ENCODE measurements around the gene LRMDA.

LRMDA gene

DNA sequence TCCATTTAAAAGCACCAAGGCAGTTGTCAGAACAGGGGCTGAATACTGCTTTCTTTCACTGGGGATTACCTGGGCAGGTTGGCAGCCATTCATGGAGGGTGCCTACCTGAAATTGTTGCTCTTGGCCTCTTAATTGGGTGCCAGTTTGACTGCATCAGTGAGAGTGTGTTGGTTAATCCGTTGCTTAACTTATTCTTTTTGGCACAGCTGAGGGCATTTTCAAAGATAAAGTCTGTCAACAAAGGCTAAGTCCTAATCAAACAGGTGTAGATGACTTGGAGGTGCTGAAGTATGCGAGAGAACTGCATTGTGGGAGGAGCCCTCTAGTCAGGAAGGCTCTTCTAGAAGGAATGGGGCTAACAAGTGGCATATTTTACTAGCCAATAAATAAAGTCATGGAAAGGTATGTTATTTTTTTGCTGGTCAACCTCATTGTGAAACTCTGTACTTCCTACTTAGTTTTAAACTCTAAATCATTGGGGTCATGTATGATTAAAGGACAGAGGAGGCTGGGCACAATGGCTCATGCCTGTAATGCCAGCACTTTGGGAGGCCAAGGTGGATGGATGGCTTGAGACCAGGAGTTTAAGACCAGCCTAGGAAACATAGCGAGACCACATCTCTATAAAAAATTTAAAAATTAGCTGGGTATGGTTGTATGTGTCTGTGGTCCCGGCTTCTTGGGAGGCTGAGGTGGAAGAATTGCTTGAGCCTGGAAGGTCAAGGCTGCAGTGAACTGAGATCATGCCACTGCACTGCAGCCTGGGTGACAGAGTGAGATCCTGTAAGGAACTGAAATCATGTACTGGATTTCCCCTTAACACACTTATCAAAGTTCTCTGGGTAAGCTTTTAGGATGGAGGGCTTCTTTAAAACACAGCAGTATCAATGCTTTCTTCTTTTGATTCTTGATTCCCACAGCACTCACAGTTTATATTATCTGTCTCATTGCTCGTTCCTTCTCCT lies 134.1 kb downstream of the LRMDA start:
- Histone ChIP-seq H3K79me2 (ENCODE audit: control insufficient read depth, insufficient read depth, low read length) (no peaks in the 10 kb centered on the region), H3K4me3 (ENCODE audit: low read length) (no peak overlapping the region), H4K8ac (ENCODE audit: low read depth, low read length) (no peak overlapping the region), H3K23ac (ENCODE audit: low read length) (no peak overlapping the region), H3K27me3 (ENCODE audit: insufficient read depth, low read length, poor library complexity) (no peaks in the 10 kb centered on the region), H2BK15ac (replicated peaks; ENCODE audit: low read depth) (no peak overlapping the region), H2AK5ac (ENCODE audit: low read length) (no peak overlapping the region), H3K4me1 (ENCODE audit: control insufficient read depth, low read depth, low read length) (no peaks in the 10 kb centered on the region), H3K9ac (ENCODE audit: low read length) (no peak overlapping the region), H3K18ac (ENCODE audit: low read length) (no peak overlapping the region), H3K27ac (ENCODE audit: low read depth, low read length) (no peak overlapping the region), H4K5ac (ENCODE audit: low read length) (no peak overlapping the region), H3K79me1 (ENCODE audit: low read length) (no peaks in the 10 kb centered on the region), H2BK5ac (ENCODE audit: low read length) (no peak overlapping the region), H3K4me2 (ENCODE audit: low read length) (no peak overlapping the region), H3K36me3 (ENCODE audit: control insufficient read depth, insufficient read depth, low read length) (no peaks in the 10 kb centered on the region), H2BK120ac (ENCODE audit: low read depth, low read length) (no peak overlapping the region), H3K56ac (ENCODE audit: low read length) (no peak overlapping the region), H3K4ac (ENCODE audit: low read depth, low read length) (no peak overlapping the region)
- WGBS (ENCODE audit: extremely low coverage, insufficient coverage, low lambda C conversion rate) = no CpG with 5 or more reads among the region's 5 CpGs
- DNase-seq = no peak

DNA sequence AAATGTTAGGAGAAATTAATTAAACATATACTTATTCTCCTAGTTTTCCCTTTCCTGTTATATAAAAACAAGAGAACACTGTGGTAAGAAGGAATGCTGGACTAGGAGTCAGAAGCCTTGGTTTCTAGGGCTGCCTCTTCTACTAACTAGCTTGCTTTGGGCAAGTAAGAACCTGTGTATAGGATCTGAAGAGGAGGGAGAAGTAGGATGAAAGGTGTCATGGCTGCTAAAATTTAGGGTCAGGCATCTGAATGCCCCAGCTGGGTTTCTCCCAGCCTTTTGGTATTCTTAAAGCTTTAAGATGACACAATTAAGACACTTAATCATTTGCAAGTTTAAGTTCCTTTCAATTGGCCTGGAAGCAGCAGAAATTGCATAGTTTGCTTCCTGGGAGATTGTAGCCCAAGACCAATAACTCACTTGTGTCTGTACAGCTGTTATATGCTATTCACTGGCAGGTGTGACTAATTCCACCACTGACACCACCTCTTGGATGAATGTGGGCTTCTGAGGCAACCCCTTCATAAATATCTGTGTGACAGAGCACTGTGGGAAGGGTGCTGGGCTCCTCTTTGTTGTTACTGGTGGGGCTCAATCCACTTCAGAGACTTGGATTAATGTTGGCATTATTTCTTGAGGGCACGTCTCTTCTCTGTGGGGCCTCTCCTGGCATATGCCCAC lies 137.2 kb downstream of the LRMDA start:
- Histone ChIP-seq H2AK5ac (ENCODE audit: low read length) (no peak overlapping the region), H2BK15ac (replicated peaks; ENCODE audit: low read depth) (no peak overlapping the region), H3K56ac (ENCODE audit: low read length) (no peak overlapping the region), H3K9ac (ENCODE audit: low read length) (no peak overlapping the region), H3K4me3 (ENCODE audit: low read length) (no peak overlapping the region), H3K27ac (ENCODE audit: low read depth, low read length) (no peak overlapping the region), H2BK5ac (ENCODE audit: low read length) (no peak overlapping the region), H3K4me2 (ENCODE audit: low read length) (no peak overlapping the region), H3K23ac (ENCODE audit: low read length) (no peak overlapping the region), H3K4ac (ENCODE audit: low read depth, low read length) (no peak overlapping the region), H3K79me1 (ENCODE audit: low read length) (no peaks in the 10 kb centered on the region), H4K5ac (ENCODE audit: low read length) (no peak overlapping the region), H3K79me2 (ENCODE audit: control insufficient read depth, insufficient read depth, low read length) (no peaks in the 10 kb centered on the region), H3K27me3 (ENCODE audit: insufficient read depth, low read length, poor library complexity) (no peaks in the 10 kb centered on the region), H2BK120ac (ENCODE audit: low read depth, low read length) (no peak overlapping the region), H4K8ac (ENCODE audit: low read depth, low read length) (no peak overlapping the region), H3K36me3 (ENCODE audit: control insufficient read depth, insufficient read depth, low read length) (no peaks in the 10 kb centered on the region), H3K18ac (ENCODE audit: low read length) (no peak overlapping the region), H3K4me1 (ENCODE audit: control insufficient read depth, low read depth, low read length) (no peaks in the 10 kb centered on the region)
- no CpG with 5 or more reads among the region's 1 CpG for WGBS (ENCODE audit: extremely low coverage, insufficient coverage, low lambda C conversion rate)
- no peak for DNase-seq

DNA sequence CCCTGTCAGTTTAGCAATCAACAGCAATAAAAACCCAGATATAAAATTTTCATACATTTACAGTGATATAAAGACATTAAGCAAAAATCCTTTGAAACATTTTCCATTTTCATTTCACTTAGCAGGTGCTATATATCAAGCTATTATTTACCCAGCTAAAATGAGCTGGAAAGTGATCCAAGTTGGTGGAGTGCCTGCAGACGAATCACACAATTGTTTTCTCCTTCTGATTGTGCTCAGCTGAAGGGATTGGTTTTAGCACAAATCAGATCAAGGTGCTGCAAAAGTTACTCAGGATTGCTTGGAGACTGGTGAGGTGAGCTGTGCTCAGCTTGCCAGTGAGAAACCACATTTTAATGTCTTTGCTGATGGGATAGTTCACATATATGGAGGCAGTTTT lies 138.1 kb downstream of the LRMDA start:
- H4K5ac ChIP-seq (ENCODE audit: low read length) = no peak overlapping the region
- no peak overlapping the region for H3K56ac ChIP-seq (ENCODE audit: low read length)
- no peak overlapping the region for H3K9ac ChIP-seq (ENCODE audit: low read length)
- no peak overlapping the region for H3K4ac ChIP-seq (ENCODE audit: low read depth, low read length)
- H3K79me2 ChIP-seq (ENCODE audit: control insufficient read depth, insufficient read depth, low read length) = no peaks in the 10 kb centered on the region
- no peaks in the 10 kb centered on the region for H3K36me3 ChIP-seq (ENCODE audit: control insufficient read depth, insufficient read depth, low read length)
- H3K79me1 ChIP-seq (ENCODE audit: low read length) = no peaks in the 10 kb centered on the region
- H2BK15ac ChIP-seq (replicated peaks; ENCODE audit: low read depth) = no peak overlapping the region
- H2AK5ac ChIP-seq (ENCODE audit: low read length) = no peak overlapping the region
- no CpG with 5 or more reads among the region's 1 CpG for WGBS (ENCODE audit: extremely low coverage, insufficient coverage, low lambda C conversion rate)
- H3K4me1 ChIP-seq (ENCODE audit: control insufficient read depth, low read depth, low read length) = no peaks in the 10 kb centered on the region
- H3K27ac ChIP-seq (ENCODE audit: low read depth, low read length) = no peak overlapping the region
- no peak overlapping the region for H3K4me2 ChIP-seq (ENCODE audit: low read length)
- H2BK120ac ChIP-seq (ENCODE audit: low read depth, low read length) = no peak overlapping the region
- no peaks in the 10 kb centered on the region for H3K27me3 ChIP-seq (ENCODE audit: insufficient read depth, low read length, poor library complexity)
- no peak overlapping the region for H2BK5ac ChIP-seq (ENCODE audit: low read length)
- no peak overlapping the region for H3K23ac ChIP-seq (ENCODE audit: low read length)
- DNase-seq = no peak
- no peak overlapping the region for H4K8ac ChIP-seq (ENCODE audit: low read depth, low read length)
- no peak overlapping the region for H3K18ac ChIP-seq (ENCODE audit: low read length)
- H3K4me3 ChIP-seq (ENCODE audit: low read length) = no peak overlapping the region

DNA sequence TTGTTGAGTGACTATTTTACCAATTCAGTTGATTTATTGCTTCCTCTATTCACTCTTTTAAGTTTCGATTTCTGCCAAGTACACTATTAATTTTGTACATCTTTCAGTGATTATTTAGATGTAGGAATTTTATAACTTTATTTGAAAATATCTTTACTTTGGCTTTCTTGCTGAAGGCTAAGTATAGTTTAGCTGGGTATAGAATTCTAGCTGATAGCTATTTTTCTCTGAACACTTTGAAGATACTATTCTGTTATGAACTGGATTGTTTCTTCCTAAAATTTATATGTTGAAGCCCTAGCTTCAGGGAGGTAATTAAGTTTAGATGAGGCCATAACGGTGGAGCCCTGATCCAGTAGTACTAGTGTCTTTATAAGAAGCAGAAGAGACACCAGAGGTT lies 141.1 kb downstream of the LRMDA start:
- Histone ChIP-seq H4K8ac (ENCODE audit: low read depth, low read length) (no peak overlapping the region), H3K36me3 (ENCODE audit: control insufficient read depth, insufficient read depth, low read length) (no peaks in the 10 kb centered on the region), H3K56ac (ENCODE audit: low read length) (no peak overlapping the region), H3K27ac (ENCODE audit: low read depth, low read length) (no peak overlapping the region), H3K79me1 (ENCODE audit: low read length) (no peaks in the 10 kb centered on the region), H3K79me2 (ENCODE audit: control insufficient read depth, insufficient read depth, low read length) (no peaks in the 10 kb centered on the region), H3K9ac (ENCODE audit: low read length) (no peak overlapping the region), H3K4ac (ENCODE audit: low read depth, low read length) (no peak overlapping the region), H3K4me3 (ENCODE audit: low read length) (no peak overlapping the region), H2AK5ac (ENCODE audit: low read length) (no peak overlapping the region), H2BK120ac (ENCODE audit: low read depth, low read length) (no peak overlapping the region), H2BK5ac (ENCODE audit: low read length) (no peak overlapping the region), H3K4me2 (ENCODE audit: low read length) (no peak overlapping the region), H3K4me1 (ENCODE audit: control insufficient read depth, low read depth, low read length) (no peaks in the 10 kb centered on the region), H2BK15ac (replicated peaks; ENCODE audit: low read depth) (no peak overlapping the region), H4K5ac (ENCODE audit: low read length) (no peak overlapping the region), H3K23ac (ENCODE audit: low read length) (no peak overlapping the region), H3K18ac (ENCODE audit: low read length) (no peak overlapping the region), H3K27me3 (ENCODE audit: insufficient read depth, low read length, poor library complexity) (no peaks in the 10 kb centered on the region)
- WGBS (ENCODE audit: extremely low coverage, insufficient coverage, low lambda C conversion rate) = no CpG with 5 or more reads among the region's 2 CpGs
- no peak for DNase-seq

DNA sequence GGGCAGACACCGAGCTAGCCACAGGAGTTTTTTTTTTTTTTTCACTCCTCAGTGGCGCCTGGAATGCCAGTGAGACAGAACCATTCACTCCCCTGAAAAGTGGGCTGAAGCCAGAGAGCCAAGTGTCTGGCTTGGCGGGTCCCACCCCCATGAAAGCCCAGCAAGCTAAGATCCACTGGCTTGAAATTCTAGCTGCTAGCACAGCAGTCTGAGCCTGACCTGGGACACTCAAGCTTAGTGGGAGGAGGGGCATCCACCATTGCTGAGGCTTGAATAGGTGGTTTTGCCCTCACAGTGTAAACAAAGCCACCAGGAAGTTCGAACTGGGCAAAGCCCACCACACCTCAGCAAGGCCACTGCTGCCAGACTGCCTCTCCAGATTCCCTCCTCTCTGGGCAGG lies 144.5 kb downstream of the LRMDA start:
- Histone ChIP-seq H2BK15ac (replicated peaks; ENCODE audit: low read depth) (no peak overlapping the region), H4K5ac (ENCODE audit: low read length) (no peak overlapping the region), H3K56ac (ENCODE audit: low read length) (no peak overlapping the region), H3K4me2 (ENCODE audit: low read length) (no peak overlapping the region), H3K79me2 (ENCODE audit: control insufficient read depth, insufficient read depth, low read length) (no peaks in the 10 kb centered on the region), H2BK5ac (ENCODE audit: low read length) (no peak overlapping the region), H2AK5ac (ENCODE audit: low read length) (no peak overlapping the region), H3K27ac (ENCODE audit: low read depth, low read length) (no peak overlapping the region), H3K27me3 (ENCODE audit: insufficient read depth, low read length, poor library complexity) (no peaks in the 10 kb centered on the region), H3K36me3 (ENCODE audit: control insufficient read depth, insufficient read depth, low read length) (no peaks in the 10 kb centered on the region), H3K4ac (ENCODE audit: low read depth, low read length) (no peak overlapping the region), H3K4me1 (ENCODE audit: control insufficient read depth, low read depth, low read length) (no peaks in the 10 kb centered on the region), H3K9ac (ENCODE audit: low read length) (no peak overlapping the region), H2BK120ac (ENCODE audit: low read depth, low read length) (no peak overlapping the region), H3K79me1 (ENCODE audit: low read length) (no peaks in the 10 kb centered on the region), H3K18ac (ENCODE audit: low read length) (no peak overlapping the region), H3K23ac (ENCODE audit: low read length) (no peak overlapping the region), H3K4me3 (ENCODE audit: low read length) (no peak overlapping the region), H4K8ac (ENCODE audit: low read depth, low read length) (no peak overlapping the region)
- WGBS (ENCODE audit: extremely low coverage, insufficient coverage, low lambda C conversion rate) = no CpG with 5 or more reads among the region's 4 CpGs
- DNase-seq = no peak
